Right kidney (tissue), 1 donor: Measurements from ENCODE around the gene ABCC1.

Experiments
- DNase-seq: peaks from one replicate; pipeline ENCODE4 v3.0.0-alpha.2; 2016

Gene ABCC1

DNA sequence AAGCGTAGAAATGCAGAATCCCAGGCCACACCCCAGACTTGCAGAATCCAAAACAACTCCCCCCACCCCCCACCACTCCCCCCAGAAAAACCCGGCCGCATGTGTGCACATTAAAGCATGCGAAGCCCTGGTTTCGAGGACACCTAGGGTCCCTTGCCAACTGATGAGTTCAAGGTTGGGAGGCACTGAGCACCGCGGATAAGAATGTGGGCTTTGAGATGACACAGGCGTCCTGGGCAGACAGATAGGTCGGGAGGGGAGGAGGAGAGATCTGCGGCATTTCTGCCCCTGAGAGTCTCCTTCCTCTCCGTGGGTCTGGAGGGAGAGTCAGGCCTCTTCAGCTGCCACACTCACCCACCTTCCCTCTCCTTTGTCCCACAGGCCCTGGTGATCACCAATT, 98.3 kb downstream of the ABCC1 start:
- no peak for DNase-seq

DNA sequence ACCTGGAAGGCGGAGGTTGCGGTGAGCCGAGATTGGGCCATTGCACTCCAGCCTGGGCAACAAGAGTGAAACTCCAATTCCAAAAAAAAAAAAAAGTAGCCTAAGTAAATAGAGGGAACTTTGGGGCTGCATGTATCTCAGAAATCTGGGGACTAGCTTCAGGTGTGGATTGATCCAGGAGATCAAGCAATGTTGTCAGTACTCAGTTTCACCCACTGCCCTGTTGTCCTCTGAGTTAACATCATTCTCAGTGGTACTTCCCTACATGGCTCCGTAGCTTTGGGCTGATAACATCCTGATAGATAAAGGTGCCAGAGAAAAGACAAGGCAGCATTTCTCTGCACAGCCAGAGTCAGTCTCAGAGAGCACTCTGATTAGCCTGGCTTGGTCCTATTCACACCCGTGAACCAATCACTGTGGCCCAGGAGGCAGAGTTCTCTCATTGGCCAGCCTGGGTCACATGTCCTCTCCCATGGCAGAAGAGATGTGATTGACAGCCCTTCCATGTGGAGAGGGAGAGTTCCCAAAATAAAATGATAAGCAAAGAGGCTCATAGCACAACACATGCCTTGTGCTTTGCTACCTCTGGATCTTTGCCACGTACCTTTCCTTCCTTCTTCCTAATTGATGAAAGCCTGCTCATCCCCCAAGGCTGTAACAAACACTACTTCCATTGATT, 99.6 kb downstream of the ABCC1 start:
- no peak for DNase-seq

DNA sequence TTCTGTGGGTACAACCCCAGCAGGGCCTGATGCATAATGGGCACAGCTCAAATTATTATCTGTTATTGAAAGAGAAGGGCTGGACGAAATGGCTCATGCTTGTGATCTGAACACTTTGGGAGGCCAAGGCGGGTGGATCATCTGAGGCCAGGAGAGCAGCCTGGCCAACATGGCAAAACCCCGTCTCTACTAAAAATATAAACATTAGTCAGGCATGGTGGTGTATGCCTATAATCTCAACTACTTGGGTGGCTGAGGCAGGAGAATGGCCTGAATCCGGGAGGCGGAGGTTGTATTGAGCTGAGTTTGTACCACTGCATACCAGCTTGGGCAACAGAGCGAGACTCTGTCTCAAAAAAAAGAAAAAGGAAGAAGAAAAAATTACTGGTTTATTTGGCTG, 100.7 kb downstream of the ABCC1 start:
- DNase-seq, result no peak

DNA sequence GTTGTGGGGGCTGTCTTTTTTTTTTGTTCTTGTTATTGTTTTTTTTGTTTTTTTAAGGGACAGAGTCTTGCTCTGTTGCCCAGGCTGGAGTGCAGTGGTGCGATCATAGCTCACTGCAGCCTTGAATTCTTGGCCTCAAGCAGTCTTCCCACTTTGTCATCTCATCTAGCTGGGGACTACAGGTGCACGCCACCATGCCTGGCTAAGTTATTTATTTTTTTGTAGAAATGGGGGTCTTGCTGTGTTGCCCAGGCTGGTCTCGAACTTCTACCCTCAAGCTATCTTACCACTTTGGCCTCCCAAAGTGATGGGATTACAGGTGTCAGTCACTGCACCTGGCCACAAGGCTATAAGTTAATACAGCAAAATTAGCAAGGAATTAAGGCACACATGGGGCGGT, 101.7 kb downstream of the ABCC1 start:
- DNase-seq, result no peak

DNA sequence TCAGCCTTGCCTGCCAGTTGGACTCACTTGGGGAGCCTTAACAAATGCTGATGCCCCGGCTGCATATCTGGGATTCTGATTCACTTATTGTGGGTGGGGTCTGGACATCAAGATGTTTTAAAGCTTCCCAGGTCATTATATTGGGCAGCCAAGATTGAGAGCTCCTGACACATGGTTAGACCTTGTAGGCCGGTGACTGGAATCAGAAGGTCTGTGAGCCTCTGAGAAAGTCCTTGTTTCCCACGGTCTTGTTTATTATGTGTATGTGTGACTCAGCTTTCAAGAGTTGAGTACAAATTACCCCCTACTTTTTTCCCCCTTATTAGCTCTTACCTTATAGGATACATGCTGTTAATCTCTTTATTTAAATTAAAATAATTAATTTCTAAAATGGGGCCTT, 103.5 kb downstream of the ABCC1 start:
- no peak for DNase-seq

DNA sequence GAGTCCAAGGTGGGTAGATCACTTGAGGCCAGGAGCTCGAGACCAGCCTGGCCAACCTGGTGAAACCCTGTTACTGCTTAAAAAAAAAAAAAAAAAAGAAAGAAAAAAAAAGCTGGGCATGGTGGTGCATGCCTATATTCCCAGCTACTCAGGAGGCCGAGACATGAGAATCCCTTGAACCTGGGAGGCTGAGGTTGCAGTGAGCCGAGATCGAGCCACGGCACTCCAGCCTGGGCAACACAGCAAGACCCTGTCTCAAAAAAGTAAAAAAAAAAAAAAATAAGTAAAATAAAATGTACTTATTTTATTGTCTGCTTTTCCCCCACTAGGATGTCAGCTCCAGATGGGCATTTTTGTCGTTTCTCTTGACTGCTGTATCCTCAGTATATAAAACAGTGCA, 107.7 kb downstream of the ABCC1 start:
- DNase-seq, result no peak

DNA sequence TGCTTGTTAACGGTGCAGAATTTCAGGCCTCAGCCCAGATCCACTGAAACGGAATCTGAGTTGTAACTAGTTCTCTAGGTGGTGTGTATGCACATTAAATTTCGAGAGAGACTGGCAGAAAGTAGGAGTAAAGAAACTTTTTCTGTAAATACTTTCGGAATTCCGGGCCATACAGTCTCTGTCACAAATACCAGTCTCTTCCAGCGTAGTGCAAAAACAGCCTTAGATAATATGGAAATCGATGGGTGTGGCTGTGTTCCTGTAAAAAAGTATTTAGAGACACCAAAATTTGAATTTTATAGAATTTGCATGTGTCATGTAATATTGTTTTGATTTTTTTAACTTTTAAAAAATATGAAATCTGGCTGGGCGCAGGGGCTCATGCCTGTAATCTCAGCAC, 109.7 kb downstream of the ABCC1 start:
- no peak for DNase-seq

DNA sequence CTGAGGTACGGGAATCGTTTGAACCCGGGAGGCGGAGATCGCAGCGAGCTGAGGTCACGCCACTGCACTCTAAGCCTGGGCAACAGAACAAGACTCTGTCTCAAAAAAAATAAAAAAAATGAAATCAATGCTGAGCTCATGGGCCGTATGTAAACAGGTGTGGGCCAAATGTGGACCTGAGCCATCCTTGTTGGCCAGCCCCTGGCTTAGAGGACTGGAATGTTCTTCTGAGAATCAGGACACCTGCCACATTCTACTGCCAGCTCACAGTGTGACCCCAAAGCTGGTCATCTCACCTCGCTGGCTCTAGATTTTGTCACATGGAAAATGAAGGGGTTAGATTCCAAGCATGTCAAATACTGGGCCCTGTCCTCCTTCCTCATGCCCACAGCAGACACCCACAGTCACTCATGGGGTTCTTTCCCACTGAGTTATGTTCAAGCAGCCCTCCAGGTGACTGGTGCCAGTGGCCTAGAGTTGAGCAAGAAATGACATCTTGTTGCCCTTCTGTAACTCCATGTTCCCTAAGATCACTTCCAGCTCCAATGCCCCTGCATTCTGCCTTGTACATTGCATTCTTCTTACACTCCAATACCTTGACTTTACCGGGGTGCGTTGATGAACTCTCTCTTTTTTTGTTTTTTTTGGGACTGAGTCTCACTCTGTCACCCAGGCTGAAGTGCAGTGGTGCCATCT, 110.6 kb downstream of the ABCC1 start:
- DNase-seq, result no peak

DNA sequence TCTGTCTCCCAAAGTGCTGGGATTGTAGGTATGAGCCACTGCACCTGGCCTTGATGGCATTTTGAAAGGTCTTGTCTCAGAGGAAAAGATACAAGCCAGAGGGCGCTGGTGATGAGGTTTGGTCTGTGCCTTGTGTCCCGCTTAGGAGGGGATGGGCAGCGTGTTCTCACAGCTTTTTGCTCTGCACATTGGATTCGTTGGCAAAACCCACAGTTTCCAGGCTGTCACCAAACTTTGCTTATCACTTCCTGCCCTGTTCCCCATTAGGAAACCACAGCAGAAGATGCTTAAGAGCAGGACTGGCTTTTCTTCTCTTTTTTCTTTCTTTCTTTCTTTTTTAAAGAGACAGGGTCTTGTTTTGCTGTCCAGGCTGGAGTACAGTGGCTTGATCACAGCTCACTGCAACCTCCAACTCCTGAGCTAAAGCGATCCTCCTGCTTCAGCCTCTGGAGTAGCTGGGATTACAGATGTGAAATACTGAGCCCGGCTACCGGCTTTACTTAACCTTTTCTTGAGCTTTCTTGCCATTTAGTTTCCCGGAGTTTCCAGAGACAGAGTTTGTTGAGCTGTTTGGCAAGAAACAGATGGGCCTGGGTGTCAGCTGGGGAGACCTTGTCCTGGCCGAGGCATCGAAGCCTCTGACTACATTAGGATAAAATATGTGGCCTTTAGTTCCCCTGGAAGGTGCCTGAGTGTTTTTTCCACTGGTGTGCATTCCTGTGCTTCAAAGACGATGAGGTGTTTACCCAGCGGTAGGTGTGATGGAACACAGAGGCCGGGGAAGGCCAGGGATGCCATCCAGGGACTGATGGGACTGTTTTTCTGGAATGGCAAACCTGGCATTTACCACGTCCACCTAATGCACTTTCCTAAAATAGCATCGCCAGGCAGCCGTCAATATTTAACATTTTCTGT, 112.9 kb downstream of the ABCC1 start:
- no peak for DNase-seq

DNA sequence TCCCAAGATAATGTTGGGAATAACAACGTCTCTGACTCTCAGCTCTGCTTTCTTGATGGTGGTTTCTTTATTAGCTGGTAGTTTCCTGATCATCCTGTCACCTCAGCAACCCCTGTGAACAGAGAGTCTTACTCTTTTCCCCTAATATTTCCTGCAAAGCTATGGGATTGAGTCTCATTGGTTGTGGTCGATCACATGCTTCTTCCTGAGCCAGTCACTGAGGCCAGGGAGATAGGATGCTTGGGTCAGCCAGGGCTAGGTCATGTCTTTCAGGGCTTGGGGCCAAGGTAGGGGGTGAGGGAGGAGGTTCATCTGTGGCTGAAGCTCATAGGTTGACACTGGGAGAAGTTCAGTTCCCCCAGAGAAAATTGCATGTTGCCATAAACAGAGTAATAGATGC, 114.3 kb downstream of the ABCC1 start:
- no peak for DNase-seq

DNA sequence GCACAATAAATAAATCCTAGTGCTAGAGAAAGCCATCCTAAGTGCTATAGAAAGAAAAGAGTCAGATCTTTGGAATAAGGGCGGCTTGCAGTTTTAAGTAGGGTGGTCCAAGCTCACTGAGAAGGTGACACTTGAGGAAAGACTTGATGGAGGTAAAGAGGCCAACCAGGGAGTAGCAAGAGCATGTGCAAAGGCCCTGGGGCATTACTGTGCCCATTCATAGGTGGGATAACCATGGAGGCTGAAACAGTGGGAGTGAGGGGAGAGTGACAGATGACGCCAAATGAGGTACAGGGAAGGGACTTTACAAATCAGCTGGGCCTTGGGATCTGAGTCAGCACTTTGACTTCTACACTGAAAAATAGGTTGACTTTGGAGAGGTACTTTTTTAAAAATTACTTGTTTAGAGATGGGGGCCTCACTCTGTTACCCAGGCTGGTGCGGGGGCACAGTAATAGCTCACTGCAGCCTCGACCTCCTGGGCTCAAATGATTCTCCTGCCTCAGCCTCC, 115.5 kb downstream of the ABCC1 start:
- DNase-seq, result no peak

DNA sequence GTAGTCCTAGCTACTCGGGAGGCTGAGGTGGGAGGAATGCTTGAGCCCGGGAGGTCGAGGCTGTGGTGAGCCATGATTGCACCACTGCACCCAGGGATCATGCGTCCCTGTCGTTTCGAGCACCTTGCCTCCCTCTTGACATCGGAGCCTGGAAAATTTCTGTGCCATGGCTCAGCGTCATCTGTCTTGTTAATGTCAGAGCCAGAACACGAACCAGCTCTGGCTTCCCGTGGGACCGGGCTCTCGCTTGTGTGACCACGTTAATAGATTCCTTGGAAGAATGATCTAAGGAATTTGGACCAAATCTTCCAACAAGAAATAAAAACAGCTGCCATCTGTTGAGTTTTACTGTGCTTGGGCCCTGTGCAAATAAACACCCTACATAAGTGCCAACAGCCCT, 117.7 kb downstream of the ABCC1 start:
- DNase-seq, result no peak

DNA sequence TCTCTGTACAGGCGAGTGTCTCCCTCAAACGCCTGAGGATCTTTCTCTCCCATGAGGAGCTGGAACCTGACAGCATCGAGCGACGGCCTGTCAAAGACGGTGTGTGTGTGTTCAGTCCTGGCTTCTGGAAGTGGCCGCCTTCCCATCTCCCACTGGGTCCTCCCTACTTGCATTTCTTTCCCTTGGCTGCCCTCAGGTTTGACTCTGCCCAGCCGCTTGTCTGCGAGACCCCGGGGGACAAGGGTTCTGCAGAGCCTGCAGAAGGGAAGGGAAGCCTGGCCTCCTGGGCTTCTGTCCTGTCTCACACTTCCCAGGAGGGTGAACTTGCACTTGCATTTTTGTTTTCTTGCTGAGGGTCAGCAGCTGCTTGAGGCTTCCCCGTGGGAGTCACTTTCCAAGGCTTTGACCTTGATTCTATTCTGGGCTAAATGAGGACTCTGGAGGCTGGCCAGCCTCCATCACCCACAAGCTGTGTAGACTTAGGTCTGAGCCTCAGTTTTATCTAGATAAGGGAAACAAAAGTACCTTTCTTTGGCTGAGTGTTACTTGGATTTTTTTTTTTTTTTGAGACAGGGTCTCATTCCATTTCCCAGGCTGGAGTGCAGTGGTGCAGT, 122.3 kb downstream of the ABCC1 start:
- DNase-seq, result peak; percentile 32

DNA sequence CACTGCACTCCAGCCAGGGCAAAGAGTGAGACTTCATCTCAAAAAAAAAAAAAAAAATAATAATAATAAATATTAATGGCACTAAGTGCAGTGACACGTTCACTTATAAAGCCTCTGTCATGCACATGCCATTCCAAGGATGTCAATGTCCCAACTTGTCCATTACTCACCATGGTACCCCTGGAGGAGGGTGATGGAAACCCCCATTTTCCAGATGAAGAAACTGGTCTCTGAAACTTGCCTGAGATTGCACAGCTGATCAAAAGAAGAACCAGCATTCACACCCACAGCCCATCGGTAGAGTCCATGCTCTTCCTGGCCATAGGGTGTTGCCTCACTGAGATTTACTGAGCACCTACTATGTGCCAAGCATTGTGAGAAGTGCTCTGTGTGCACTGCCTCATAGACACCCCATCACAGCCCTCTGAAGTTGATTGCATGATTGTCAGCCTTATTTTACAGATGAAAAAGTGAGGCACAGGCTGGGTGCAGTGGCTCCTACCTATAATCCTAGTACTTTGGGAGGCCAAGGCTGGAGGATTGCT, 123.7 kb downstream of the ABCC1 start:
- no peak for DNase-seq

DNA sequence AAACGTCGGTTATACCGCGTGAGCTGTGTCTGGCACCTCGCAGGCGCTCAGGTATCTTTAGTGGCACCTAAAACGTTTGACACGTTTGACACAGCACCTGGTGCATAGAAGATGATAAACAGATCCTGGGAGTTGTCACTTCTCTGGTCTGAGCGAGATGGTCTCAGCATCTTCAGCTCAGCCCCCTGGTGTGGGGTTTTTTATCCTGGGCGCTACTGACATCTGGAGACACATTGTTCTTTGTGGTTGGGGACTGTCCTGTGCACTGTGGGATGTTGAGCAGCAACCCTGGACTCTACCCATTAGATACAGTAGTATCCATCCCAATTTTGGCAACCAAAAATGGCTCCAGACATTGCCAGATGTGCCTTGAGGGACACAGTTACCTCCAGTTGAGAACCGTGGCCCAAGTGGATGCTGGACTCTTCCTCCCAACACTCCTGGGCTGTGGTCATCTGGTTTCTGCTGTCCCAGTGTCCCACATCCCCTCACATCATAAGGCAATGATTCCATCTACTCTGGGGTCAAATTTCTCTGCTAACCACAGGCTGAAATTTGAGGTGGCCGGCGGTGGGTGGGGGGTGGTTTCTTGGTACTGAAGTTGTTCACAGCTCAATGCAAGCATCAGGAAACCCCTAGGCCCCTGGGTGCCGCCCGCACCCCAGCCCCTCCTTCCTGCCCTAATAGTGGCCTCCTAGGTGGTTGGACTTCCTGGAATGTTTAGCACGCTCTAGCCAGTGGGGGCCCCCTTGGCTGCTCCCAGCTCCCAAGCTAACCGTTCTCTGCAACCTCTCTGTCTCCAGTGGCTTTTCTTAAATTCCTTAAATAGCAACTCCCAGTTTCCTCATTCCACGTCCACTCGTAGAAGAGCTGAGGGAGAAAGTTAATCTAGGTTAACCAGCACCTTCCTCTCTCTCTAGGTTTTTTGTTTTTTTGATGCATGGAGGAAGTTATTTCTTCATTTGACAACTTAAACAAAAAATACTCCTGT, 124.8 kb downstream of the ABCC1 start:
- DNase-seq, result peak; percentile 45

DNA sequence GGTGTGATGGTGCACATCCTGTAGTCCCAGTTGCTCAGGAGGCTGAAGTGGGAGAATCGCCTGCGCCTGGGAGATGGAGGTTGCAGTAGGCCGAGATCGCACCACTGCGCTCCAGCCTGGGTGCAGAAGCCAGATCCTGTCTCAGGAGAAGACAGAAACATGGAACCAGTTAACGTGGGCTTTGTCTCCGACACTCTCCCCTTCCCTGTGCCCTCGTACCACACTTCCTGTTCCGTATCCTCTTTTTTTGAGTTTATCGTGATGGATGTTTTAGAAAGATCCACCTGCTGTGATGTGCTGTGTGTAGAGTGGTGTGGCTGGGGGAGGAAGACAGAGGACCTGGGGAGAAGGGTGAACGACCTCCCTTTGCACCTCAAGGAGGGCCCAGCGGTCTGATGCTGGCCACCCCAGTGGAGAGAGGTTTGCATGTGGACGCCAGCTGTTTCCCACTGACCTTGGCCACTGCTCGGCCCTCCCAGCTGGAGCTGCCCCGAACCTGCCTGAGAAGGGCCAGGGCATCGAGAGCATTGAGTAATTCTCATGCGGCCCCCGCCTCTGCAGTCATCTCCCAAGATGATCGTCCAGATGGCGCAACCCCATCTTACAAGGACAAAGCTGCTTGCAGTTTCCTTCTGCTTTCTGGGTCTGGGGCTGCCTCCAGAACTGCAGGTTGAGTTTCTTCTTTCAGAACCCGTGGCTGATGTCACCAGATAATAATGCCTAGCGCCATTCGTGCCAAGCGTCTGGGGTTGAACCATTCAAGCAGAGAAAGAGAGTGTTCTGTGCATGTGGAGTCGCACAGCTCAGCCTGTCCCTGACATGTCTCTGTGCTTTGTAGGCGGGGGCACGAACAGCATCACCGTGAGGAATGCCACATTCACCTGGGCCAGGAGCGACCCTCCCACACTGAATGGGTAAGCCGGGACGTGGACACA, 126.3 kb downstream of the ABCC1 start:
- no peak for DNase-seq

DNA sequence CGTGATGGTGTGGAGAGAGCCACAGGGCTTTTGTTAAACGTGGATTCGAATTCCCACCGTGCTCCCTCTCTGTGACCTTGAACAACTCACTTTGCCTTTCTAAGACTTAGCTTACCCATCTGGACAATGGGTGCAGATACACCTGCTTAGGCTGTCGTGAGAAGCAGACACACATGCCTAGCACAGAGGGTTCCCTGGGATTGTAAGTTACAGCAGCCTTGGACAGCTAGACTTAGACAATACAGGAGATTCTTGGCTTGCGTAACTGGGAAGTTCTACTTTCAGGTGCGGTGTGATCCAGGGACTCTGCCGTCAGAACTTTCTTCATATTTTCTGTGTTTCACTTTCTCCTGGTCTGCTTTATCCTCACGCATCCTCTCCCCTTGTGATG, 127.0 kb downstream of the ABCC1 start:
- no peak for DNase-seq

DNA sequence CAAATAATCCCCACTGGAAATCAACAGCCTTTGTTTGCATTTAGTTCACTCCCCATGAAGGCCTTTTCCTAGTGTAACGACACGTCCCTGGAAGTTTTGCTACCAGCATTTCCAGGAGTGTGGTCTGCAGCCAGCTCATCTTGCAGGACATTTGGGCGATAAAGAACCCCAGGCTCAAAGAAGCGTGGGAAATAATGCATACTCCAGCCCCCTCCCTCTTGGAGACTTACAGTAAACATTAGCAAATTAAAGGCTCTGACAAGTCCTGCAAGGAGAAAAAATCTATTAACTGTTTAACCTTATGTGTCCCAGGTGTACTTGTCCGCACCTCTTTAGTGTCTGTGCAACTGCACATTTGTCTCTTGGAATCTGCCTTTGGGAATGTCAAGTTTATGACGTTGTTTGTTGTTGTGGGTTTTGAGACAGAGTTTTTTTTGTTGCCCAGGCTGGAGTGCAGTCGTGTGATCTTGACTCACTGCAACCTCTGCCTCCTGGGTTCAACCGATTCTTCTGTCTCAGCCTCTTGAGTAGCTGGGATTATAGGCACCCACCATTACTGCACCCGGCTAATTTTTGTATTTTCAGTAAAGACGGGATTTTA, 131.1 kb downstream of the ABCC1 start:
- DNase-seq, result no peak

DNA sequence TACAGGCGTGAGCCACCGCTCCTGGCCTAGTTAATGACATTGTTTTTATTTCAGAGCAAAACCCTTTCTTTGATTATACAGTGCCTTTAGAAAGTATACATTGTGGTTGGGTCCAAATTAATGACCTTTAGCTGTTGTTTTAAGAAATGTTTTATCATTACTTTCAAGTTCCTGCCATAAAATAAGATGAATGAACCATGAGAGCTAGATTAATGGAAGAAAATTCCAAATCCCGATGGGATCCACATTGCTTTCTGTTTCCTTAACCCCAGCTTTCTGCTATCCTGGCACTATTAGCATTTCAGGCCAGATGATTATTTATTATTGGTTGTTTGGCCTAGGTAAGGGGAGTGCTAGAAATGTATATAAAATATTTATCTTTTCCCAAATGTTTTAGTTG, 131.7 kb downstream of the ABCC1 start:
- no peak for DNase-seq

DNA sequence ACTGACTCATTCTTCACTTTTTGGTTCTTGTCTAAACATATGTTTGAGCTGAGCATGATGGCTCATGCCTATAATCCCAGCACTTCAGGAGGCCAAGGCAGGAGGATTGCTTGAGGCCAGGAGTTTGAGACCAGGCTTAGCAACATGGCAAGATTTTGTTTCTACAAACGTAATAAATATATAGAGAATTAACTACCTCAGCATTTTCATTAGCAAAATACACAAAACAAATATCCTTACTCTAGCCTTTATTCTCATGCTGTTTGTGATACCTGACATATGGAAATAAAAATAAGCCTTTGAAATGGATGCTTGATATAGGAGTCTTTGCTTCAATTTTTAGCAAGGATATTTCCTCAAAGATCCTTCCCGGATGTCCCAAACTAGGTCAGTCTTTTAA, 132.8 kb downstream of the ABCC1 start:
- no peak for DNase-seq
